ENCODE data around the gene CFAP77.

GRCh38 chr9:132514821-132515220, 104.8 kb downstream of the CFAP77 start:
- TF ChIP-seq L3MBTL2 (conservative IDR thresholded peaks at IDR 0.05) (no peak), SP1 (IDR thresholded peaks at IDR 0.05) (no peak), ARNT (IDR thresholded peaks at IDR 0.05) (no peak), ZNF384 (IDR thresholded peaks at IDR 0.05) (no peak), BHLHE40 (IDR thresholded peaks at IDR 0.05; ENCODE audit: borderline replicate concordance) (no peak), TARDBP (IDR thresholded peaks at IDR 0.05) (no peak), PKNOX1 (IDR thresholded peaks at IDR 0.05) (no peak), FOXM1 (IDR thresholded peaks at IDR 0.05; ENCODE audit: borderline replicate concordance) (no peak), CTBP1 (IDR thresholded peaks at IDR 0.05; ENCODE audit: borderline replicate concordance) (no peak), SUZ12 (IDR thresholded peaks at IDR 0.05) (no peak), FOXA1 (IDR thresholded peaks at IDR 0.05) (no peak), ELF4 (IDR thresholded peaks at IDR 0.05) (no peak), LEF1 (IDR thresholded peaks at IDR 0.05; ENCODE audit: borderline replicate concordance) (no peak)

All from HEK293T (cell line).